HG03060 (cell line): ENCODE measurements around the gene GAPT.
A peak's percentile ranks its signal among the peaks of the same experiment; 100 is the strongest.
"Not testable (repeated sequence)": the region's sequence is repeated elsewhere in the genome, so short reads cannot be mapped to it uniquely, and the experiment has no call there.

Source experiments
- ATAC-seq: cut with Tn5 transposase; IDR thresholded peaks from one replicate; pipeline ENCODE4 v1.9.1; 2021; ENCODE audit warnings: low read depth, moderate number of reproducible peaks; ENCODE audit not compliant: unreplicated experiment

Gene GAPT

DNA sequence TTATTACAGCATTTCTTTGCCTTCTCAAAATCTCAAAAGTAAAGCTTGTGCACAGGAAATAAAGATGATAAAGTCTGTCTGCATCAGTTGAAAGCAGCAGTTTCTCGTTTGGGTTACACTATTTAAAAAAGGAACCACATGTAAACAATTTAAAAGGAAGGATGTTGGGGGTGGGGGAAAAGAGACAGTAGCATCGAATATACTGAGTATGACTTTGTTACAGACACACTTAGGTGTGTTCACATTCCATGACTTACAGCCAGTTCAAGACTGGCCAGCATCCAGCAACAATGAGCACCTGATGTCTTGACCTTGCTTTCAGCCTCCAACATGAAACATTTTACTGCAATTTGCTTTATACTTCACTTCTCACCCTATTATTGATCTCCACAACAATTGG lies 8.7 kb downstream of the GAPT start:
- no peak for ATAC-seq

DNA sequence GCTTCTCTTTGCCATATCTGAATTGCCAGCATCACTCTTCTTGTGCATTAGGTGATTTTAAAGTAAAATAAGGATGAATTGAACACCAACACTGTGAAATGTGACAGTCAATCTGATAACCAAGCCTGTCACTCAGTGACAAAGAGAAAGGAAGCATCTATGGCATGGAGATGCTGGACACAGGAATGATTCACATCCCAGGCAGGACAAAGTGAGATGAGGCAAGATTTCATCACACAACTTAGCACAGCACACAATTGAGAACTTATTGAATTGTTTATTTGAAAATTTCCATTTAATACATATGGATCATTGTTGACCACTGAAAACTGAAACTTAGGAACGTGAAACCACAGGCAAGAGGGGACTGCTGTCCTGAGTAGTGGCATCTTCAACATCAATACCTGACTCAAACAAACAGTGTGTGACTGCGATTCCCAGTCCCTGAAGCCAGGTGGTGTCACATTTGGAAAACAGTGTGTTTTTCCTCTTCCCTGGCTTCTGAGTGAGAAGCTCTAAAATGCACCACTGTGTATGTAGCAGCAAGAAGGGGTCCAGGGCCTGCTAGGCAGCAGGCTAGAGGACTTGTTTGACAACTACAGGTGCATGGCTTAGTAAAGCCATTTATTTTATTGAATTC lies 10.7 kb downstream of the GAPT start:
- no peak for ATAC-seq

DNA sequence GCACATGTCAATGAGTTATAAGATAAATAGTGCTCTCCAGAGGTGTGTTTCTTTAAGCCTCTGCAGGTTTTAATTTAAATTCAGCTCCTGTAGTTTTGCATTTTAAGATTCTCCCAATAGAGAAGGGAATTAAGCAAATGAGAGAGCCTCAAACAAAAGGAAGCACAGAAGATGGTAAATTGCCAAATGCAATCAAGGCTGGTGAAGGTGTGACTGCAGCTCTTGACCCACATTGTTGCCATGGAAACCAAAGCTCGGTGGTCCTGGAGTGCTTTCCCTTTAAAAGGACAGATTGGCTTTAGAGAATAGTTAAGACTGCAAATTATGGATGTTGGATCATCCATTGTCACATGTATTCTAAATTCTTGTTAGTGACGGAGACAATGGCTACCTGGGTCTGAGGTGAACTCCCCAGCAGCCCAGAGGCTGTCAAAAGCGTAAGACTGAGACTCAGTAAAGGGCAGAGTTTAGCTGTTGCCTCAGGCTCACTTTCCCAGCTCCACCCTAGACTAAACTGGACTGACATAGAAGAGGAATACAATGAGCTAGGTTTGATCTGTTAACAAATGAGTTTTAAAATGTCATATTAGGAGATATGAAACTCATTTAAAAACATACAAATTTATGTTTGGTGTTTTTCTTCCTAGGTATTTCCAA lies 12.3 kb downstream of the GAPT start:
- ATAC-seq, result no peak

DNA sequence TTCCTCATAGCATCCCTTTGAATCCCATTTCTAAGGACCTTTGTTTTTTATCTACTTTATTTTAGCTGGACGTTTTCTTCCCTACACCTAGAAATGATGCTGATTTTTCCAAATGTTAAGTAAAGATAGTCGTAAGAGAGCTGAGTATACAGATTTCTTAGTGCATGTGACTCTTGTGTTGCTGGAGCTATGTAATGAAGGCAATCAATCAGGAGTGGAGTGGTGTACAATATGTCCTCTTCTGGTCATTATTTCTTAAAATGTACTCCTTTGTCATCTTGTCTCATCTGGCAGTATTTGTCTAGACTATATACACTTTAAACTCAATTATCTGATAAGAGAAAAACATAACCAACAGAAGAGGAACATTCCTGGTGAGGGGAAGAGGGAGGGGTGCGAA lies 13.5 kb downstream of the GAPT start:
- no peak for ATAC-seq

DNA sequence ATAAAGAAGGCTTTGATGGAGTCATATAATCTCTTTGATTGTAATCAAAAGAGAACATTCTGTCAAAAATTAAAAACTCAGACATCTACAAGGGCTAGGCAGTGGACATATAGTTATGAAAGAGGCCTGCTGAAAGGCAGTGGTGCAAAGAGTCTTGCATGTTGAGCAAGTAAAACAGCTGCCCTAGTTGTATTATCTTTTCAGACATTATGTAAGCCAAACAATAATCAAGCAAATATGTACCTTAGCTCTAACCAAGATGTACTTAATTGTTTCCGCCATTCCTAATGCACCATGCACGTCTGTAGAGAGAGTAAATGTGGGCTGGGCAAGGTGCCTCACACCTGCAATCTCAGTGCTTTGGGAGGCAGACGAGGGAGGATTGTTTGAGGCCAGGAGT lies 14.3 kb downstream of the GAPT start:
- ATAC-seq, result no peak

DNA sequence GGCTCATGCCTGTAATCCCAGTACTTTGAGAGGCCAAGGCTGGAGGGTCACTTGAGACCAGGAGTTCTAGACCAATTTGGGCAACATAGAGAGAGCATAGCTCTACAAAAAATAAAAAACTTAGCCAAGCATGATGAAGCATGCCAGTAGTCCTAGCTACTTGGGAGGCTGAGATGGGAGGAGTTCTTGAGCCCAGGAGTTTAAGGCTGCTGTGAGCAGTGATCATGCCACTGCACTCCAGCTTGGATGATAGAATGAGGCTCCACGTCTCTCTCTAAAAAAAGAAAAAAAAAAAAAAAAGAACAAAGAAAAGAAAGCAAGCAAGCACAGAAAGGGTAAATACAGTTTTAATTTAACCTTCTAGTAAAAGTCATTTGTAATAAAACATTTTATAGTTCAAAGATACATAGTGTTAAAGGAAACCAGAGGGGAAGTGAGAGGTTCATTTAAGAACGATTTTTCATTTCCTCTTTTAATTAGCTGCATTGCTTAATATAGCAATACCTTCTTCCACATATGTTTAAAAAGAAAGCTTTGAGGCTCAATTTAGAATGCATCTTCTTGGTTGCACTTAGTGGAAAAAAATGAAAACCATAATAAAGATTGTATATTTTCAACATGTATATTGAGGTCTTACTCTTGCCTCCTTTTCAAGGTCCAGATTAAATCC lies 14.9 kb downstream of the GAPT start:
- ATAC-seq, result peak; percentile 69

DNA sequence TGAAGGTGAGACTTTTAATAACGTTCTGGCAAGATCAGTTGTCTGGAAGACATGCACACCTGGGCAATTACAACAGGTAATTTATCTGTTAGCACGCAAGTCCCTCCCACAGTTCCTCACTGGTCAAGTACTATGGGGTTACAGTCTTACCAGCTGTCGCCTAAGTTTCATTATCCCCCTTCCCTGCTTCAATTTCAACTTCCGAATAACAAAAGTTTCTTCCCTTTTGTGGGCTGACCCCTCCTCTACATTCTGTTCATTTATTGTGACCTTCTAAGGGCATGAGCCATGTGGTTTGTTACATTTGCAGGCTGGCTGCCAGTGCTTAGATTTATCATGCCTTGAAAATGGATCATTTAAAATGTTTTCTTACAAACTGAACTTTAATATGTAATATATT lies 16.5 kb downstream of the GAPT start:
- no peak for ATAC-seq

DNA sequence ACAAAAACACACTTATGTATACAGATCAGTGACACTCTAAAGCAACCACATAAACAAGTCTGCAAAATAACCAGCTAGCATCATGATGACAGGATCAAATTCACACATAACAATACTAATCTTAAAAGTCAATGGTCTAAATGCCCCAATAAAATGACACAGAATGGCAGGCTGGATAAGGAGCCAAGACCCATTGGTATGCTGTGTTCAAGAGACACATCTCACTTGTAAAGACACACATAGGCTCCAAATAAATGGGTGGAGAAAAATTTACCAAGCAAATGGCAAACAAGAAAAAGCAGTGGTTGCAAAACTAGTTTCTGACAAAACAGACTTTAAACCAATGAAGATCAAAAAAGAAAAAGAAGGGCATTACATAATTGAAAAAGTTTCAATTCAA lies 26.0 kb downstream of the GAPT start:
- no peak for ATAC-seq

DNA sequence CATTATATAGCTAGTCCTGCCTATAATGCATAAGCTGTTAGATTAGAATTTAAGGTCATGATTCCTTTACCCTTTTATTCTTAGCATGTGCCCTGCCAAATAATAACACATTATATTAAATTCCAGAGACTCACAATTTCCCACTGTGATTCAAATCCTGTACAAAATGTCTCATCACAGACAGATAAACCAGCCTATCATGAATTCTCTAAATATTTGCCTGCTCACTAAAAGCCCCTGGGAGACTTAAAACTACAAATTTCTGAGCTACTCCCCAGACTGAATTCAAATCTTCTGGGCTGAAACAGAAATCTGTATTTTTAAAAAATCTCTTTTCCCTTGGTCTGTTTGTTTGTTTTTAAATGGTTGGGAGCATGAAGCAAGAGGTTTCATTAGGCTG lies 32.7 kb downstream of the GAPT start:
- no peak for ATAC-seq

DNA sequence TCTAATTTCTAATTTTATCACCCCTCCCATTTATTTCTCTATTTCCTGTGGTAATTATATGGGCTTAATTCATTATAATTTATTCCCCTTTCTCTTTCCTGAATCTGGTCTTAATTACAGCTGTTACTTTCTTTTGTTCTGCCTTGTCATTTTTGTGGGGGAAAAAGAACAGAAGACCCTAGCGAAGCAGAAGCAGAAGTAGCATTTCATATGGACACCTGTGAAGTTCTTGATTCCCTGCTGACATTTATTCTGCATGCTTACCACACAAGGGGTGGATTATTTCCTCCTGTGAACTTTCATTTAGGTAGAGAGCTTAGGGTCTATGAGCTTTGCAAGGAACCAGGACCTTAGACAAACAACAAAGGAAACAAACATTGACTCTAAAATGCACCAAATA lies 33.3 kb downstream of the GAPT start:
- no peak for ATAC-seq

DNA sequence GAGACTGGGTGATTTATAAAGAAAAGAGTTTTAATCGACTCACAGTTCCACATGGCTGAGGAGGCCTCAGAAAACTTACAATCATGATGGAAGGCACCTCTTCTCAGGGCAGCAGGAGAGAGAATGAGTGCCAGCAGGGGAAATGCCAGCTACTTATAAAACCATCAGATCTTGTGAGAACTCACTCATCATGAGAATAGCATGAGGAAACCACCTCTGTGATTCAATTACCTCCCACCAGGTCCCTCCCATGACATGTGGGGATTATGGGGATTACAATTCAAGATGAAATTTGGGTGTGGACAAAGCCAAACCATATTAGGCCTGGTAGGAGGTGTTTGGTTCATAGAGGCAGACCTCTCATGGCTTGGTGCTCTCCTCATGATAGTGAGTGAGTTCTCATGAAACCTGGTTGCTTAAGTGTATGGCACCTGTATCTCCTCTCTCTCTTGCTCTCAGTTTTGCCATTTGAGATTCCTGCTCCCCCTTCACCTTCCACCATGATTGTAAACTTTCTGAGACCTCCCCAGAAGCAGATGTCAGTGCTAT lies 39.8 kb downstream of the GAPT start:
- ATAC-seq, result no peak

DNA sequence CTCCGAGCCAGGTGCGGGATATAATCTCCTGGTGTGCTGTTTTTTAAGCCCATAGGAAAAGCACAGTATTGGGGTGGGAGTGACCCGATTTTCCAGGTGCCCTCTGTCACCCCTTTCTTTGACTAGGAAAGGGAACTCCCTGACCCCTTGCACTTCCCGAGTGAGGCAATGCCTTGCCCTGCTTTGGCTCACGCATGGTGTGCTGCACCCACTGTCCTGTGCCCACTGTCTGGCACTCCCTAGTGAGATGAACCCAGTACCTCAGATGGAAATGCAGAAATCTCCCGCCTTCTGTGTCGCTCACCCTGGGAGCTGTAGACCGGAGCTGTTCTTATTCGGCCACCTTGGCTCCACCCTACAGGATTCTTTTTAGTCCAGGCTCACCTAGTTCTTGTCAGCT lies 50.7 kb downstream of the GAPT start:
- ATAC-seq, result not testable (repeated sequence)

DNA sequence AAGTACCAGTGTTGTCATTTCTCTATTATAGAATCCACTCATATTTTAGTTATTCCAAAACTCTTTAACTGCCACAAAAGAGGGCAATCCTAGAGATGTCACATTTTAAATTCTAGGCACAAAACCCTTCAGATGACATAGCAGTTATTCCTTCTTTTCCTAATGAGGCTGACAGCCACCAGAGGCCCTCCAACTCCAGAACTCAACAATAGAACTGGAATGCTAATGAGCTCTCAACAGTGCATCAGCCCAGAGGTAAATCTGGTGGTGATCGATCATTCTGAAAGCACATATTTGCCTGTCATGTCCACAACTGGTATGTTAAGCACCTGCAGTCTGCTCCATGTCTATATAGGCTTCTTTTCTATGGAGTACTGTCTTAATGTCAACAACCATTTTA lies 51.5 kb downstream of the GAPT start:
- no peak for ATAC-seq

DNA sequence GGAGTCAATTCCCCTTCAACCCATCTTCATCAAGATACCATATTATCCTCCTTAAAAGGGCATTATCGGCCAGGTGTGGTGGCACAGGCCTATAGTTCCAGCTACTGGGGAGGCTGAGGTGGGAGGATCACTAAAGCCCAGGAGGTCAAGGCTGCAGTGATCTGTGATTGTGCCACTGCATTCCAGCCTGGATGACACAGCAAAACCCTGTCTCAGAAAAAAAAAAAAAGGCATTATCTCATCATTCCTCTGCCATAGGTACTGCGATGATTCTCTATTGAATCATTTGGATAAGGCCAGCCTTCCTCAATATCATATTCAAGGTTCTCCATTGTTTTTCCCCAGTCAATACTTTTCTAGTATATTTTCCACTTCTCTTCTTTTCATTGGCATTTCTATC lies 52.5 kb downstream of the GAPT start:
- no peak for ATAC-seq

DNA sequence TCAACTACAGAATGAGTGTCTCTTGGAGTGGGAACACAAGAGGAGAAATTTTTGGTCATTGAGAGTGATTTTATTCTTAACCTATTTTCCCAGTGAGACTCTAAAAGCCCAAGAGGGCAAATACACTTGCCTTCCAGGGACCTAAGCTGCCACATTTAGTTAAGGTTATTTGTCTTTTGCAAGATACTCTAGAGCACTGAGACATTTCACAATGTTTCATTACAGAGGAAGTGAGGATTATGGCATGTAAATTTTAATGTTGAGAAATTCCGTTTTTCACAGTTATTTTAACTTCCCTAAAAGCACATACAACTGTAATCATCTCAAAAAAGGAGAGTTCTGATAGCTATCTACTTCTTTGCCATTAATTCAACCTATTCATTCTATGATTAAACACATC lies 53.0 kb downstream of the GAPT start:
- ATAC-seq, result no peak

DNA sequence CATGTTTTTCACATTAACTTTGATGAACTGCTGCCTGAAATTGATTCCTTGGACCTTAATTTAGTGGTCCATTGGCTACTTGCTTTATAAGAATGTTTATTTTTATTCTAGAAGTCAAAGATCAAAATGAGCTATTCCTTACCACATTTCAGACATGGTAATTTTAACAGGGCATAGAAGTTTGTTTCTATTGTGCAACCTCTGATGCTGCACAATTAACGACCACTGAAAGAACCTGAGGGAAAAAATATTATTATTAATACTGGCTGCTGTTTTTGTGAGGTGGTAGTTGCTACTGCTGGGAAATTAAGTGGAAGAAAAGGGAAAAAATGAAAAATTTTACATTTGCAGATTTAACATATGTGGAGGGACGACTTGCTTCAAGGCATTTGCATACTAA lies 53.7 kb downstream of the GAPT start:
- no peak for ATAC-seq

DNA sequence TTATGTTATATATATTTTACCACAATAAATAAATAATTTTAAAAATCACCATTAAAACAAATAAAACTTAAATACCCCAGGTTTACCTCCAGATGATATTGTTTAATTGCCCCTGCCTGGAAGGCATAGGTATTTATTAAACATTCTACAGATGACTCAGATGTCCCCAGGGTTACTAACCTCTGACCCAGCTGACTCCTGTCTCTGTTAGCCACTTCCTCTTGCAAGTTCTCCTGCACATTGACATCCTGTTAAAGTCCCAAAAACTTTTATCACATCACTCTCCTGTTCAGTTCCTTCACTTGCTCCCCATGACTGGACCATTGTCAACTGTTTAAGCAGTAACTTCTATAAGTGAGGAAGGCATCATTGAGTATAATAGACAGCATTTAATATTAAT lies 54.7 kb downstream of the GAPT start:
- ATAC-seq, result peak; percentile 95
